ENCODE results near the gene GPR158.
"Not testable (repeated sequence)": the region's sequence is repeated elsewhere in the genome, so short reads cannot be mapped to it uniquely, and the experiment has no call there.

GPR158 gene

DNA sequence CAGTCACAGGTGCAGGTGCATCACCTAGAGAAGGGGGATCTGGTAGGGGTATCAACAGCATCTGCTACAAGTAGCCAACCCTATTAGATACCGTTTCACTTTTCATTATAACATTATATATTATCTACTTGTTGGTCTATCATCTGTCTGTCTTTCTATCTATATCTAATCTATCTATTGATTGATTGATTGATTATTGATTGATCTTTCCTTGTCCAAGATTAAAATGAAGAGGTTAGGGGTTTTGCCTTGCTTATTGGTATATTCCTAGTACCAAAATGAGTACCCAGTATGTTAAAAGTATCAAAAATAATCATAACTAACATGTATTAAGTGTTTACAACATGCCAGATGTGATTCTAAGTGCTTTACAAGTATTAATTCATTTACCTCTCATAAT is 121.5 kb downstream of the GPR158 start:
- no peak for DNase-seq (ENCODE audit: low read depth, low spot score)

DNA sequence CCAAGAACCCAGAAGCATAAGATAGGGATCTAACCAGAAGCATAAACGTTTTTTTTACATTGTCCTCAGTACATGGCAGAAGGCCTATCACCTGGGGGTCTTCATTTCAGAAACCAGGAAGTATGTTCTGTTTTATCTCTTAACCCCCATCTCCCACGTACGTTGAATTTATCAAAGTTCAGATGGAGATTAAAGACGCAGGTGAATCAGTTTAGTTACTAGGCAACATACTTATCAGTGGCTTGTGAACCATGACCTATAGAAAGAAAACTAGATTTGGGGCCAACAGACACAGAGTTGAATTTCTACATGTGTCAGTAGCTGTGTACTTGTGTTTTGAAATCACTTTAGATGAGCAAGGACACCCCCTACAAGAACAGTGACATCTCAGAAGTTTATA is 122.7 kb downstream of the GPR158 start:
- no peak for DNase-seq (ENCODE audit: low read depth, low spot score)

DNA sequence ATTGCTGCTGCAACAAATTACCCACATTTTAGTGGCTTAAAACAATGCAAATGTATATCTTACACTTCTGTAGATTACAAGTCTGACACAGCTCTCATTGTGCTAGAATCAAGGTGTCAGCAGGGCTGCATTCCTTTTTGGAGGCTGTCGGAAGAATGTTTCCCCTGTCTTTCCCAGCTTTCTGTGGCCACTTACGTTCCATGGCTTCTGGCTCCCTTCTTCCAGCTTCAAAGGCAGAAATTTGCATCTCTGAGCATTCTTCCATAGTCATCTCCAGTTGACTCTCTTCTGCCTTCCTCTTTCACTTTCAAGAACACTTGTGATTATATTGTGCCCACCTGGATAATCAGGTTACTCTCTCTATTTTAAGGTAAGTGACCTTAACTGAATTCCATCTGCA is 125.3 kb downstream of the GPR158 start:
- peak; percentile 19 for DNase-seq (ENCODE audit: low read depth, low spot score)

DNA sequence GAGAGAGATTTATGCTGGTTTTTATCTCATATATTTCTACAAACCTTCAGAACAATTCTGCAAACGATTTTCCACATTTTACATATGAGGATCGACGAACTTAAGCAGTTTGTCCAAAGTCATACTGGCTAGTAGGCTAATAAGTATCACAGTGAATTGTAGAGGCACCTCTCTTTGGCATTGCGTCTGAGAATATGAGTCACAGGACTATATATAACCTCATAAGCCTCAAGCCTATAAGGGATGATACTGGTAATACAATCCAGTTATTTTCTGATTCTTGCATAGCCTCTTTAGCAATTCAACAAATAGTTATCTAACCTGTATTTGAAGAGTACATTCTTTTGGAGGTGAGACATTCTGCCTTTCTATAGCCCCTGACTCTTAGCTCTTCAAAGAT is 129.8 kb downstream of the GPR158 start:
- no peak for DNase-seq (ENCODE audit: low read depth, low spot score)

DNA sequence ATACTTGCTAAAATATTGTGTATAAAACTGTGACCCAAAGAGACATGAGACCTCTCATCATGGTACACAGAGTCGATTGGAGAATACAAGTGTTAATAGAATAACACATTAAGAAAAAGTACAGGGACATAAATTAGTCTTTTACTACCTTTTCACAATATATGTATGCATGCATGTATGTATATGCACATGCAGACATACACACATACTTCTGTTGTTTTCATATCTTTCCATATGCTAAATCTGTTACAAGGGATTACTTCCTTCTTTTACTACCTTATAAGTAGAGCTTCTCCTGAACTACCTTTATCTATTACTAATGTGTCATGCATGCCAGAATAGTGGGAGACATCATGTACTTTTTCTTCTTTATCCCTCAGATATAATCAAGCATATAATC is 131.6 kb downstream of the GPR158 start:
- no peak for DNase-seq (ENCODE audit: low read depth, low spot score)

DNA sequence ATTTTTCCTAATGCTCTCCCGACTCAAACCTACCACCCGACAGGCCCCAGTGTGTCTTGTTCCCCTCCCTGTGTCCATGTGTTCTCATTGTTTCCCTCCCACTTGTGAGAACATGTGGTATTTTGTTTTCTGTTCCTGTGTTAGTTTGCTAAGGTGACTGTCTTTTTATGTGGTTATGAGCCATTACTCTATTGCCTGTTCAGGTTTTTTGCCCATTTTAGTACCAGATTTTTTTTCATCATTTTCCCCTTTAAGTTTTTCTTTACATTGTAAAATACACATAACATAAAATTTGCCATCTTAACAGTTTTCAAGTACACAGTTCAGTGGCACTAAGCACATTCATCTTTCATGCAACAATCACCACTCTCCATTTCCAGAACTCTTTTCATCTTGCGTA is 133.5 kb downstream of the GPR158 start:
- DNase-seq (ENCODE audit: low read depth, low spot score) = no peak

DNA sequence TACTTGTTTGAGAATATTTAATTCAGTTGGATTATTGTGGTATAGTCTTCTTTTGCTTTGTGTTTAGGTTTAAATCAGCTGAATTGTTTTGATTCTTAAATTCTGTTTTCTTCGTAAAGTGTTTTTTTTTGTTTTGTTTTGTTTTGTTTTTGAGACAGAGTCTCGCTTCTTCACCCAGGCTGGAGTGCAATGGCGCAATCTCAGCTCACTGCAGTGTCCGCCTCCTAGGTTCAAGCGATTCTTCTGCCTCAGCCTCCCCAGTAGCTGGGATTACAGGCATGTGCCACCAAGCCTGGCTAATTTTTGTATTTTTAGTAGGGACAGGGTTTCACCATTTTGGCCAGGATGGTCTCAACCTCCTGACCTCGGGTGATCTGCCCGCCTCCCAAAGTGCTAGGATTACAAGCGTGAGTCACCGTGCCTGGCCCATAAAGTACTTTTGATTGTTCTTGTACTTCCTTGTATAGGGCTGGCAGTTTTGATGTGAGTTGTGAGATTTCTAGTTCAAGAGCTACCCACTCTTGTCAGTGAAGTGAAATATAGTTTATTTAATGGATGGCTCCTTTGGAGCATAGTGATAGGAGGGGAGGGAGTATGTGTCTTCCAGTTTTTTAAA is 142.9 kb downstream of the GPR158 start:
- DNase-seq (ENCODE audit: low read depth, low spot score) = peak; percentile 14

DNA sequence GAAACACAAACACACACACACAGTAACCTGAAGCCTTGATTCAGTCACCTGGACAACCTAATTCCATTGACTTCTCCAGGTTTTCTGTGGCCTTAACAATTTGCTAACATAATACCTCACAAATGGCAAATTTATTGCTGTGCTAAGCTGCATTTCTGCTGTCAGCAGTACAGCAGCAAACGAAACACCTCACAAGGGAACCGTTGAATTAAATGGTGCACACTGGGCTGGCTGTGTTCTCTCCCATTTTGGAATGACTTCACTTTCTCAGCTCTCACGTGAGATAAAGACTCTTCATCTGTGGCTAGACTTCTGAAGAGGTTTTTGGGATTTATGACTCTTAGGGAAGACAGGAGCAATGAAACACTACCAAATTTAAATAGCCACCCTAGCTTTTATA is 152.5 kb downstream of the GPR158 start:
- DNase-seq (ENCODE audit: low read depth, low spot score) = no peak

DNA sequence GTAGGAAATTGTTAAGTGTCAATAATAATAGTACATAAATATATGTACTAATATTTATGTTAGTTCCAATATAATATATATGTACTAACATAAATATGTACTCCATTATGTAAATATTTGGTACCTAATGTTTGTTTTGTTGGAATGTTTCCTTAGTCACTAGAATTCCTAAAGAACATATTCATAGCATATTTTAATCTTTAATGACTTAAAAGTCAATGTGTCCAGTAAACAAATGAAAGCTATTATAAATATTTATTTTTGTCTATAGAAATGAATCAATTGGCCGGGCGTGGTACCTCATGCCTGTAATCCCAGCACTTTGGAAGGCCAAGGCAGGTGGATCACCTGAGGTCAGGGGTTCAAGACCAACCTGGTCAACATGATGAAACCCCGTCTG is 153.6 kb downstream of the GPR158 start:
- no peak for DNase-seq (ENCODE audit: low read depth, low spot score)

DNA sequence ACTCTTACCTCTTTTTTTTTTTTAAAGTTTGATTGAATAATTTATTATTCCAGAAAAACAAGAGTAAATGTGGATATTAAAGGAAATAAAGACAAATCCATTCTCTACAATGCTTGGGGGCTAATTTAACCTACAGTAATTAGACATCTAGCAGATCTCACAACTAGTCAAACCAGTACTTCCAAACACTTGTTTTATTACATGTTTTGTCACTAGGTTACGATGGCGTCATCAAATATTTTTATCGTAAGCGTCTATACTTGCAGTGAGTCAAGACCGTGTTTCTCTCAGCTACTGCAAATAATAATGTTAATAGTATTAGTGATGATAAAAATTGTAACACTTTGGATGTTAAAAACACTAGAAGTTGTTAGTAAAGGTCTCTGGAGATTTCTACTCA is 154.8 kb downstream of the GPR158 start:
- not testable (repeated sequence) for DNase-seq (ENCODE audit: low read depth, low spot score)

DNA sequence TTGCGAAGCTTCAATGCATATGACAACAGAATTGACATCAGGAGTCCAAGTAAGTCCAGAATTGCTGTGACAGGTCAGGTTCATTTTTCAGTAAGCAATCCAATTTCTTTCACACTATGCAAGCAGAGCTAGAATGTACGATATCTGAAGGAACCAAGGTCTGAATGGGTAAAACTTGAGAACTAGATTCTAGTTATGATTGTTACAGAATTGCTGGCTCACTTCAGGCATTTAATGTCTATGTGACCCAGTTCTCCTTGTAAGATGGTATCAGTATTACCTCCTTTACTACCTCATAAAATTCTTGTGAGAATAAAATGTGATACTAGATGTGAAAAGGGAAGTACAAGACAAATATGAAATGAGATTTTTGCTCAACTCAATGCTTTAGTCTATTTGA is 159.6 kb downstream of the GPR158 start:
- DNase-seq (ENCODE audit: low read depth, low spot score) = no peak

DNA sequence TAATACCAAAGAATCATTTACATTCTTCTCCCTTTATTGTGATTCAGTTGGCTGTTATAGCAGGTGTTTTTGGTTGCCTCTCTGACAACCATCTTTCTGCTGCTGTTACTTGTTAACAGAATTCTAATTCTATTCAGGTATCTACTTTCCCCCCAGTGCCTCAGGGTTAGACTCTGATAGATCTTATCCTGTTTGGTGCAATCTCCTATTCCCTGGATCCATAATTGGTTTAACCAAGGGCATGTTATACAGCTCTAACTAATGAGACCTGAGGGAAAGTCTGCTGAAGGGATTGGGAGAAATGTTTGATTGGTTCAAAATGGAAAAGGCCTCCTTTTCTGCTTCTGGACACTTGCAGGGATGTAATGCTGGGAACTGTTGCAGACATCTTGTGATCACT is 161.5 kb downstream of the GPR158 start:
- DNase-seq (ENCODE audit: low read depth, low spot score) = no peak

DNA sequence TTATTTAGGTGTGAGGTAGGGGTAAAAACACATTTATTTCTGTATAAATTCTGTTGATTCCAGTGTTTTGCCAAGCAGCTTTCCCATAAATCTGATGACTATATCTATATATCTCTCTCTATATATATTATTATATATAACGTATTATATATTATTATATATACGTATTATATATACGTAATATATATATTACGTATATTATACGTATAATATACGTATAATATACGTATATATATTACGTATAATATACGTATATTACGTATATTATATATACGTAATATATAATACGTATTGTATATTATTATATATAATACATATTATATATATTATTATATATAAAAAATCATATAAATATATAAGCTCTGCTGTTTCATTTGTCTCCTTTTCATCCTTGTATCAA is 163.5 kb downstream of the GPR158 start:
- no peak for DNase-seq (ENCODE audit: low read depth, low spot score)

DNA sequence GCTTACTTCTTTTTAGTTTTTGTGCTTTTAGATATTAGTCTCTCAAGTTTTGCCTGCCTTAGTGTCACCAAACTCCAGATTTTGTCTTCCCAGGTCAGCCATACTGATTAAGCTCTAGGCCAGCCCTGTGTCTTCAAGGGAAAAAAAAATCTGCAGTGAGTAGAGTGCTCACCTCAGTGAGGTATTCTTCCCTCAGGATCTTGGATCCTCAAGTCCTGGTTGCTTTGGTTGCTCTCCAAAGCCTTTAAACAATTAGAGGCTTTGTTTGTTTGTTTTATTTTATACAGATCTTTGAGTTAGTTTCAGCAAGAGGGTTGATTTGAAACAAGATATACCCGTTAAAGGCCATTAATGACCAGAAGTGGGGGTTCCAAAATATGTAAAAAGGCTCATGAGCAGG is 165.2 kb downstream of the GPR158 start:
- DNase-seq (ENCODE audit: low read depth, low spot score) = no peak

DNA sequence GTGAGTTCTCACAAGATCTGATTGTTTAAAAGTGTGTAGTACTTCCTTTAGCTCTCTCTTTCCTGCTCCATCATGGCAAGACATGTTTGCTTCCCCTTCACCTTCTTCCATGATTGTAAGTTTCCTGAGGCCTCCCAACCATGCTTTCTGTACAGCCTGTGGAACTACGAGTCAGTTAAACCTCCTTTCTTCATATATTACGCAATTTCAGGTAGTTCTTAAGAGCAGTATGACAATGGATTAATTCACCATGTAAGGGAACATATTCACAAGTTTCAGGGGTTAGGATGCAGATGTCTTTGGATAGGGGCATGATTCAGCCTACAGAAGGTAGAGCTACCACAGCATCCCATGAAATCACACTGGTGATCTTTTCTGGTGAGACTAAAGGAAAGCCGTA is 174.7 kb downstream of the GPR158 start:
- DNase-seq (ENCODE audit: low read depth, low spot score) = no peak

DNA sequence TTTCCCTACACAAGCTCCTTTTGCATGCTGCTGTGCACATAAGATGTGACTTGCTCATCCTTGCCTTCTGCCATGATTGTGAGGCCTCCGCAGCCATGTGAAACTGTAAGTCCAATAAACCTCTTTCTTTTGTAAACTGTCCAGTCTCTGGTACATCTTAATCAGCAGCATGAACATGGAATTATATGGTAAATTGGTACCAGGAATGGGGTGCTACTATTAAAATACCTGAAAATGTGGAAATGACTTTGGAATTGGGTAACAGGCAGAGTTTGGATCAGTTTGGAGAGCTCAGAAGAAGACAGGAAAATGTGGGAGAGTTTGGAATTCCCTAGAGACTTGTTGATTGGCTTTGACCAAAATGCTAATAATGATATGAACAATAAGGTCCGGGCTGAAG is 181.8 kb downstream of the GPR158 start:
- DNase-seq (ENCODE audit: low read depth, low spot score) = no peak

DNA sequence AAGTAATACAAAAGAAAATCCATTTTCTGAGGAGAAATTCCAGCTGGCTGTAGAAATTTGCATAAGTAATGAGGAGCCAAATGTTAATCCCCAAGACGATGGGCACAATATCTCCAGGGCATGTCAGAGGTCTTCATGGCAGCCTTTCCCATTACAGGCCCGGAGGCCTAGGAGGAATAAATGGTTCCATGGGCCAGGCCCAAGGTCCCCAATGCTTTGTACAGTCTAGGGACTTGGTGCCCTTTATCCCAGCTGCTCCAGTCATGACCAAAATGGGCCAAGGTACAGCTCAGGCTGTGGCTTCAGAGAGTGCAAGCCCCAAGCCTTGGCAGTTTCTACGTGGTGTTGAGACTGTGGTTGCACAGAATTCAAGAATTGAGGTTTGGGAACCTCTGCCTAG is 182.5 kb downstream of the GPR158 start:
- no peak for DNase-seq (ENCODE audit: low read depth, low spot score)

DNA sequence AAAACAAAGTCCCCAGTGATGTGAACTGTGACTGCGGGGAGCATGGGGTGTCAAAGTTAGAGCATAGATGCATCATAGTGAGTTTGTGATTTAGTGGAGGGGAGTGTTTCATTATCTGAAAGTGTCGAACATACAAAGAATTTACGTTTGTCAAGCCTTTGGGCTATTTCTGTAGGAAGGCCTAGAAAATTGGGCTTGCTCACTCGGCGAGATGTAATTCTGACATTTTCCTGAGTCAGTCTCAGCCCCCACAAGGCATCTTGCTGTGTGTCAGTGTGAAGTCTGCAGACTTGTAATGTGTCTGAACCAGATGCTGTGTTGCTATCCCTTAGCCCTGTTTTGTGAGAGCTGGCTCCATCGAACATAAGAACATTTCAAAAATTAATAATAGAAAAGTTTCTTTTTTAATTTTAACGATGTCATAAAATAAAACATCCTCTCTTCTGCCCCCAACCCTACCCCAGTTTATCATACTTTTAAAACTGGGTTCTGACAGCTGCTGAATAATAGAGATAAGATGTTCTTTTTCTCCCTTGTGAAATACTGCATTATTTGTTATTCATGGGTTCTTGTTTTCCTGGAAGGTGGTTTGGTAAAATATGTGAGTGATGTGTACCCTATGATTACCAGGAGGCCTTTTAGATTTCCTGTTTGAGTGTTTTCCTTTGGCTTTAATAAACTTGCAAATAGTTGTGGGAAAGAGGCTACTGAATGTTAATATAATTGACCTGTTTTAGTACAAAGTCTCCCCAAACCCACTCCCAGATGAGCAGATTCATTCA is 207.4 kb downstream of the GPR158 start:
- no peak for DNase-seq (ENCODE audit: low read depth, low spot score)

DNA sequence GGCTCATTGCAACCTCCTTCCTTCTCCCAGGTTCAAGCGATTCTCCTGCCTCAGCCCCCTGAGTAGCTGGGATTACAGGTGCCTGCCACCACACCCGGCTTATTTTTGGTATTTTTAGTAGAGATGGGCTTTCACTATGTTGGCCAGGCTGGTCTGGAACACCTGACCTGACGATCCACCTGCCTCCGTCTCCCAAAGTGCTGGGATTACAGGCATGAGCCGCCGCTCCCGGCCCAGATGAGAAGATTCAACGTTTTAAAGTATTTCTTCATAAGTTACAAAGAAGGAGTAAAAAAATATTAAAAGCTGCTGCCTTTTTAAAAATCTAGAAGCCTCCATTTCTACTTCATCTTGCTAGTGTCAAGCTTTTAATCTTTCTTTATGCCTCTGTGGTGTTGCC is 208.1 kb downstream of the GPR158 start:
- DNase-seq (ENCODE audit: low read depth, low spot score) = not testable (repeated sequence)

DNA sequence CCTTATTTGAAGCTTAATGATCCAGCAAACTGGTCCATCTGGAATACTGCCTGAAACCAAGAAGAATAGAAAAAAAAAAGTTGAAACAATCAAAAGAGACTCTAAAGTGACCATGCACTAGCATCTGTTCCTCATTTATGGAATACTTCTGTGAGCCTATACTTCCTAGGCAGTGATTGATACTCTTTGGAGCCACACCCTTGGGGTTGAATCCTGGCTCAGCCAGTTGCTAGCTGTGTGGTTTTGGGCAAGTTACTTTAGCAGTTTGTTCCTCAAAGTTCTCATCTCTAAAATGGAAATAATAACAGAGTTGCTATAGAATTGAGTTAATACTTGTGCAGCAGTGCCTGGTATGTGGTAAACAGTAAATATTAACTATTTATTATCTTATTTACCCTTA is 208.9 kb downstream of the GPR158 start:
- no peak for DNase-seq (ENCODE audit: low read depth, low spot score)

DNA sequence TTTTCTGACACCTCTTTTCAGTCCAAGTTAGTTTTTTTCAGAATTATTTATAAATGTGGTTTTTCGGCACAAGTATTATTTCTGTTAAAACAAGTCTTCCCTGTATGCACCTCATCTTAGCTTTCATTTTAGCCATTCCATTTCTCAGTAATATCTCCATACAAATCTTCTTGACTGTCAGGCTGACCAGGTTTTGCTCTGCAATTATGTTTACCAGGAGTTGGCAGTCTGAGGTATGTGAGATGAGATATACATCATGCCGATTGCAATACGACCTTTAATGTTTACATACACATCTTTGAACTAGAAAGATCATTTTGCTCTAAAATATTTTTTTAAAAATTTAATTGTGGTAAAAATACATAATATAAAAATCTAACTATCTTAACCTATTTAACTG is 209.8 kb downstream of the GPR158 start:
- DNase-seq (ENCODE audit: low read depth, low spot score) = no peak

DNA sequence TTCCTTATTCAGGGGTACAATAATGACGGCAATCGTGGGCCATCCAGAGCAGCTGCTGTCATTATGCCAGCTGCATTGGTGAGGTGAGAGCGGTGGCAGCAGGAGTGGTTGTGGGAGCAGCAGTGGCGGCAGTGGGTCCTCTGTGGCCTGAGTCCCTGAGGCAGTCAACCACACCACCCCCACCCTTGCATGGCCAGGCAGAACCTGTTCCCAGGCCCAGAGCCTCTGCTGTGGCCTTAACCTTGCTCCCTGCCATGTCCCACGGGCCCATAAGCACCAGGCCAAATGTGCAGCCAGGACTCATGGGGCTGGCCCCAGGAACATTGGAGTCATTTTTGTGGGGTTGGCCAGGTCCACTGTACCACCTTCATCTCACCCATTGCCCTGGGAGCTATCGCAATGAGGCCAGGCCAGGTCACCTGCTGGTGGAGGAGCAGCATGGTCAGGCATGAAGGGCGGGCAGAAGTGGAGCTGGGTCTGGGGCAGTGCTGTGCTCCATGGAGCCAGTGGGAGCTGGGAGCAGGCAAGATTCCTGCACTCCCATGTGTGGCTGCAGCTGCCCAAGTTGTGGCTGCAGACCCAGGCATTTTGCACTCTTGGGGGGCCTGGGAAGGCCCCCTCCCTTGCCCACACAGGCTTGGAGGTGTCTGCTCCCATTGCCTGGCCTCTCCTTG is 213.5 kb downstream of the GPR158 start:
- DNase-seq (ENCODE audit: low read depth, low spot score) = no peak

DNA sequence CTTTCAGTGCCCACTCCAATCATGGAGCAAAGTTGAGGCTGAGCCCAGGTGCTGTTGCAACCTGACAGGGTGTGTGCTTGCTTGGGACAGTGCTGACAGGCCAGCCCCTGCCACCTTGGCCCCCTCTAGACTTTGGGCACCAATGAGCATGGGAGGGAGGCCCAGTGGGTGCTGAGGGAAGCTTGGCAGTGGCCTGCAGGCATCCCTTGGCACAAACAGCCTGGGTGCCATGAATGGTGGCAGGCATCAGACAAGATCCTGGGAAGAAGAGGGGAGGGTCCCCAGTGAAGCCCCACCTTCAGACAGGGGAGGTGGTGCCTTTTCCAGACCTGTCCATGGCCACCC is 214.0 kb downstream of the GPR158 start:
- DNase-seq (ENCODE audit: low read depth, low spot score) = no peak

Measured in ELF-1 (cell line).